ENCODE measurements around the gene KRT32. TPM values are rescaled to one million over a fixed set of nuclear protein-coding genes. Genes with fewer than 3 reads are reported as not detected.

KRT32 gene
- total and polyA plus RNA-seq, 2 donors: 2.2 to 2.5 TPM

- Histone ChIP-seq H3K36me3 (ENCODE audit: control insufficient read depth in 2 of 2, insufficient read depth in 2 of 2, low read length in 1 of 2) (no peaks in the 10 kb centered on the region), H3K4me3 (ENCODE audit: low read length in 2 of 2) (no peak overlapping the region), H3K4me1 (ENCODE audit: control insufficient read depth in 2 of 2, insufficient read depth in 2 of 2, low read length in 2 of 2) (no peaks in the 10 kb centered on the region), H3K9me3 (ENCODE audit: control insufficient read depth in 2 of 2, insufficient read depth in 1 of 2, low read length in 1 of 2) (no peaks in the 10 kb centered on the region), H3K27ac (ENCODE audit: low read depth in 1 of 2, low read length in 1 of 2) (no peak overlapping the region), H3K27me3 (ENCODE audit: control insufficient read depth in 2 of 2, insufficient read depth in 1 of 2, low read length in 1 of 2) (no peaks in the 10 kb centered on the region)
- no peak for DNase-seq (ENCODE audit: low read depth in 6 of 9, low spot score in 9 of 9)
- 78% methylated on average over 3 of the region's 3 CpGs for WGBS
These were observed 22.5 kb downstream of the KRT32 start for GRCh38 chr17:41444640-41445039.

DNA sequence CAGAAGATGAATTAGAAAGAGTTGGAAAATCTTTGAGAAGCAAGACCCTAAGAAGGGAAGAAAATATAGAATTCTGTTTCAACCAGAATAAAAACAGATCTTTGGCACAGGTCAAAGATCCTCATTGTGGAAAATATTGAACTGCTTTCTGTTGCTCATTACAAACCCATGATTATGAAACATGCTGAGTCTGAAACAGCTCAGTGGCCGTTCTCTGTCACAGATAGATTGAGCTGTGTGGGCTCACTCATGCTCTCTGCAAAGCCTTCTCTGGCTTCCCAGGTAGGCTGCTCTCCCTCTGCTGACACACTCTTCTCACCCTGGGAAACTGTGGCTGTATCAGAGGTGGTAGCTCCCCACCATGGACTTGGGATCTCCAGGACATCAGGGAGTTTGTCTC, 23.0 kb downstream of the KRT32 start:
- 86% methylated on average over 1 of the region's 1 CpG for WGBS
- Histone ChIP-seq H3K27me3 (ENCODE audit: control insufficient read depth in 2 of 2, insufficient read depth in 1 of 2, low read length in 1 of 2) (no peaks in the 10 kb centered on the region), H3K27ac (ENCODE audit: low read depth in 1 of 2, low read length in 1 of 2) (no peak overlapping the region), H3K4me3 (ENCODE audit: low read length in 2 of 2) (no peak overlapping the region), H3K4me1 (ENCODE audit: control insufficient read depth in 2 of 2, insufficient read depth in 2 of 2, low read length in 2 of 2) (no peaks in the 10 kb centered on the region), H3K9me3 (ENCODE audit: control insufficient read depth in 2 of 2, insufficient read depth in 1 of 2, low read length in 1 of 2) (no peaks in the 10 kb centered on the region), H3K36me3 (ENCODE audit: control insufficient read depth in 2 of 2, insufficient read depth in 2 of 2, low read length in 1 of 2) (no peaks in the 10 kb centered on the region)
- DNase-seq (ENCODE audit: low read depth in 6 of 9, low spot score in 9 of 9): no peak

GRCh38 chr17:41442739-41443138, 24.4 kb downstream of the KRT32 start:
- no peaks in the 10 kb centered on the region for H3K36me3 ChIP-seq (ENCODE audit: control insufficient read depth in 2 of 2, insufficient read depth in 2 of 2, low read length in 1 of 2)
- no peaks in the 10 kb centered on the region for H3K4me1 ChIP-seq (ENCODE audit: control insufficient read depth in 2 of 2, insufficient read depth in 2 of 2, low read length in 2 of 2)
- no peaks in the 10 kb centered on the region for H3K27me3 ChIP-seq (ENCODE audit: control insufficient read depth in 2 of 2, insufficient read depth in 1 of 2, low read length in 1 of 2)
- H3K9me3 ChIP-seq (ENCODE audit: control insufficient read depth in 2 of 2, insufficient read depth in 1 of 2, low read length in 1 of 2): no peaks in the 10 kb centered on the region
- no peak for DNase-seq (ENCODE audit: low read depth in 6 of 9, low spot score in 9 of 9)
- H3K27ac ChIP-seq (ENCODE audit: low read depth in 1 of 2, low read length in 1 of 2): no peak overlapping the region
- WGBS: 92% methylated on average over 4 of the region's 4 CpGs
- no peak overlapping the region for H3K4me3 ChIP-seq (ENCODE audit: low read length in 2 of 2)

DNA sequence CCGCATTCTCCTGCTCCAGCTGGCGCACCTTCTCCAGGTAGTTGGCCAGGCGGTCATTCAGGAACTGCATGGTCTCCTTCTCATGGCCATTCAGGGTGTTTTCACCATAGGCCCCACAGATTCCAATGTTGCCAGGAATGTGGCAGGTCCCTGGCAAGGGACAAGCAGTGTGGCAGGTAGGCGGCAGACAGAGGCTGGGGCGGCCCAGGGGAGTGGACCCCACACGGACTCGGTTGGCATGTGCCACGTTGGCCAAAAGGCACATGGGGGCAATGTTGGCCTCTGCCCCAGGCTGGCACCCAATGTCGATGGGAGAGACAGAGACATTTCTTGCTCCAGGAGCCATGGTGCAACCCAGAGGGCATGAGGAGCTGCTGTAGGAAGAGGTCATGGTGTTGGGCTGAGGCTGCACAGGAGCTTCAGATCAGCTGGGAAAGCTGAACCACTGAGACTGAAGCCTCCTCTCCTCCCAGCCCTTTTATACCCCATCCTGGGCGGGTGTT, 26.6 kb downstream of the KRT32 start, which contains the start of gene KRT38:
TSS of gene KRT38 (minus strand) at position 453 of the 503 bp plus-strand sequence. CDS start at position 391, 62 bp downstream.
- Histone ChIP-seq H3K4me3 (ENCODE audit: low read length in 2 of 2) (no peak within 1 kb of the TSS), H3K36me3 (ENCODE audit: control insufficient read depth in 2 of 2, insufficient read depth in 2 of 2, low read length in 1 of 2) (no peaks in the 10 kb centered on the region), H3K27me3 (ENCODE audit: control insufficient read depth in 2 of 2, insufficient read depth in 1 of 2, low read length in 1 of 2) (no peaks in the 10 kb centered on the region), H3K27ac (ENCODE audit: low read depth in 1 of 2, low read length in 1 of 2) (no peak within 1 kb of the TSS), H3K4me1 (ENCODE audit: control insufficient read depth in 2 of 2, insufficient read depth in 2 of 2, low read length in 2 of 2) (no peaks in the 10 kb centered on the region), H3K9me3 (ENCODE audit: control insufficient read depth in 2 of 2, insufficient read depth in 1 of 2, low read length in 1 of 2) (no peaks in the 10 kb centered on the region)
- no peak for DNase-seq (ENCODE audit: low read depth in 6 of 9, low spot score in 9 of 9)
- 97% methylated on average over 10 of the region's 10 CpGs for WGBS

GRCh38 chr17:41439375-41439774, 27.8 kb downstream of the KRT32 start:
- Histone ChIP-seq H3K4me3 (ENCODE audit: low read length in 2 of 2) (no peak overlapping the region), H3K4me1 (ENCODE audit: control insufficient read depth in 2 of 2, insufficient read depth in 2 of 2, low read length in 2 of 2) (no peaks in the 10 kb centered on the region), H3K9me3 (ENCODE audit: control insufficient read depth in 2 of 2, insufficient read depth in 1 of 2, low read length in 1 of 2) (no peaks in the 10 kb centered on the region), H3K36me3 (ENCODE audit: control insufficient read depth in 2 of 2, insufficient read depth in 2 of 2, low read length in 1 of 2) (no peaks in the 10 kb centered on the region), H3K27me3 (ENCODE audit: control insufficient read depth in 2 of 2, insufficient read depth in 1 of 2, low read length in 1 of 2) (no peaks in the 10 kb centered on the region), H3K27ac (ENCODE audit: low read depth in 1 of 2, low read length in 1 of 2) (no peak overlapping the region)
- no peak for DNase-seq (ENCODE audit: low read depth in 6 of 9, low spot score in 9 of 9)
- WGBS: 71% methylated on average over 5 of the region's 5 CpGs

DNA sequence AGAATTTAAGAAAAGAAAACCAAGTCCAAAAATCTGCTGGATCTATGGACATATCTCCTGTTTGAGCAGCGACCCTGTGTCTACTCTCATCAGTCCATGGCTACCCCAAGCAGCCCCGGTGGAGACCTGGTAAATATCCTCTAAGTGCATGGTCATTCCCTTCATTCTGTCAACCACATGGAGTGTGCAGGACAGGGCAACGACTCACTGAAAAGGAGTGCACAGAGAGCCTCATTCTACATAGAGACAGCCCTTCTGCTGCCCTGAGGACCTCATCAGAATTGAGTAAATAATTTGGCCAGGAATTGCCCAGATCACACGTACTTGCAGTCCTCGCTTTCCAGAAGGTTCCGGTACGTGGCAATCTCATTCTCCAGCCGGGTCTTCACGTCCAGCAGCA, 29.4 kb downstream of the KRT32 start:
- H3K9me3 ChIP-seq (ENCODE audit: control insufficient read depth in 2 of 2, insufficient read depth in 1 of 2, low read length in 1 of 2): no peaks in the 10 kb centered on the region
- H3K36me3 ChIP-seq (ENCODE audit: control insufficient read depth in 2 of 2, insufficient read depth in 2 of 2, low read length in 1 of 2): no peaks in the 10 kb centered on the region
- no peak for DNase-seq (ENCODE audit: low read depth in 6 of 9, low spot score in 9 of 9)
- no peaks in the 10 kb centered on the region for H3K27me3 ChIP-seq (ENCODE audit: control insufficient read depth in 2 of 2, insufficient read depth in 1 of 2, low read length in 1 of 2)
- WGBS: 94% methylated on average over 9 of the region's 9 CpGs
- H3K27ac ChIP-seq (ENCODE audit: low read depth in 1 of 2, low read length in 1 of 2): no peak overlapping the region
- no peak overlapping the region for H3K4me3 ChIP-seq (ENCODE audit: low read length in 2 of 2)
- no peaks in the 10 kb centered on the region for H3K4me1 ChIP-seq (ENCODE audit: control insufficient read depth in 2 of 2, insufficient read depth in 2 of 2, low read length in 2 of 2)

- no peaks in the 10 kb centered on the region for H3K9me3 ChIP-seq (ENCODE audit: control insufficient read depth in 2 of 2, insufficient read depth in 1 of 2, low read length in 1 of 2)
- no peaks in the 10 kb centered on the region for H3K4me1 ChIP-seq (ENCODE audit: control insufficient read depth in 2 of 2, insufficient read depth in 2 of 2, low read length in 2 of 2)
- no peak overlapping the region for H3K4me3 ChIP-seq (ENCODE audit: low read length in 2 of 2)
- no peak for DNase-seq (ENCODE audit: low read depth in 6 of 9, low spot score in 9 of 9)
- 84% methylated on average over 7 of the region's 7 CpGs for WGBS
- H3K27me3 ChIP-seq (ENCODE audit: control insufficient read depth in 2 of 2, insufficient read depth in 1 of 2, low read length in 1 of 2): no peaks in the 10 kb centered on the region
- H3K27ac ChIP-seq (ENCODE audit: low read depth in 1 of 2, low read length in 1 of 2): no peak overlapping the region
- no peaks in the 10 kb centered on the region for H3K36me3 ChIP-seq (ENCODE audit: control insufficient read depth in 2 of 2, insufficient read depth in 2 of 2, low read length in 1 of 2)
These were observed 29.9 kb downstream of the KRT32 start for GRCh38 chr17:41437254-41437653.

GRCh38 chr17:41434415-41434814, 32.8 kb downstream of the KRT32 start:
- Histone ChIP-seq H3K27me3 (ENCODE audit: control insufficient read depth in 2 of 2, insufficient read depth in 1 of 2, low read length in 1 of 2) (no peaks in the 10 kb centered on the region), H3K9me3 (ENCODE audit: control insufficient read depth in 2 of 2, insufficient read depth in 1 of 2, low read length in 1 of 2) (no peaks in the 10 kb centered on the region), H3K4me3 (ENCODE audit: low read length in 2 of 2) (no peak overlapping the region), H3K27ac (ENCODE audit: low read depth in 1 of 2, low read length in 1 of 2) (no peak overlapping the region), H3K4me1 (ENCODE audit: control insufficient read depth in 2 of 2, insufficient read depth in 2 of 2, low read length in 2 of 2) (no peaks in the 10 kb centered on the region), H3K36me3 (ENCODE audit: control insufficient read depth in 2 of 2, insufficient read depth in 2 of 2, low read length in 1 of 2) (no peaks in the 10 kb centered on the region)
- no peak for DNase-seq (ENCODE audit: low read depth in 6 of 9, low spot score in 9 of 9)
- WGBS: 81% methylated on average over 5 of the region's 5 CpGs

DNA sequence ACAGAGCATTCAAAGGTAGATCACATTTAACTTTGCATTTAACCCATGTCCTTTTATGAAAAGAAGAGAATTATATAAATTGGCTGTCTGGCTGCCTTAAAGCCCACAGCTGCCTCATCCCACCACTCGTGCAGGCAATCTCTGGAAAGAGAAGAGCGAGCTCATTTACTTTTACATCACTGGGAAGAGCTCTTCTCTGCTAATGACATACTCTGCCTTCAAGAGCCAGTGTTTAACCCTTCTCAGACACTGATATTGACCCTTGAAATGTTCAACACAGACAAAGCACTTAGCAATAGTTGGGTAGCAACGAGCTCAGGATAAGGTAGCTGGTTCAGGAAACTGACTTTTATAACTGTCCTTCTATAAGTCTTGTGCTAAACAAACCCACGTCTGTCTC, 33.2 kb downstream of the KRT32 start:
- Histone ChIP-seq H3K4me1 (ENCODE audit: control insufficient read depth in 2 of 2, insufficient read depth in 2 of 2, low read length in 2 of 2) (no peaks in the 10 kb centered on the region), H3K27ac (ENCODE audit: low read depth in 1 of 2, low read length in 1 of 2) (no peak overlapping the region), H3K4me3 (ENCODE audit: low read length in 2 of 2) (no peak overlapping the region), H3K9me3 (ENCODE audit: control insufficient read depth in 2 of 2, insufficient read depth in 1 of 2, low read length in 1 of 2) (no peaks in the 10 kb centered on the region), H3K36me3 (ENCODE audit: control insufficient read depth in 2 of 2, insufficient read depth in 2 of 2, low read length in 1 of 2) (no peaks in the 10 kb centered on the region), H3K27me3 (ENCODE audit: control insufficient read depth in 2 of 2, insufficient read depth in 1 of 2, low read length in 1 of 2) (no peaks in the 10 kb centered on the region)
- WGBS: 78% methylated on average over 4 of the region's 4 CpGs
- DNase-seq (ENCODE audit: low read depth in 6 of 9, low spot score in 9 of 9): no peak

GRCh38 chr17:41433586-41433985, 33.6 kb downstream of the KRT32 start:
- Histone ChIP-seq H3K4me3 (ENCODE audit: low read length in 2 of 2) (no peak overlapping the region), H3K36me3 (ENCODE audit: control insufficient read depth in 2 of 2, insufficient read depth in 2 of 2, low read length in 1 of 2) (no peaks in the 10 kb centered on the region), H3K4me1 (ENCODE audit: control insufficient read depth in 2 of 2, insufficient read depth in 2 of 2, low read length in 2 of 2) (no peaks in the 10 kb centered on the region), H3K9me3 (ENCODE audit: control insufficient read depth in 2 of 2, insufficient read depth in 1 of 2, low read length in 1 of 2) (no peaks in the 10 kb centered on the region), H3K27me3 (ENCODE audit: control insufficient read depth in 2 of 2, insufficient read depth in 1 of 2, low read length in 1 of 2) (no peaks in the 10 kb centered on the region), H3K27ac (ENCODE audit: low read depth in 1 of 2, low read length in 1 of 2) (no peak overlapping the region)
- no peak for DNase-seq (ENCODE audit: low read depth in 6 of 9, low spot score in 9 of 9)
- 68% methylated on average over 4 of the region's 4 CpGs for WGBS

All from thymus (tissue), 11 donors.